Stimulated activated CD4-positive, alpha-beta T cell treated with anti-CD3 and anti-CD28 coated beads, TNF-alpha, amount 100 ng/mL, for 48 hours (primary cell): ENCODE results near the gene TSEN2.
A peak's percentile ranks its signal among the peaks of the same experiment; 100 is the strongest.
"Not testable (repeated sequence)": the region's sequence is repeated elsewhere in the genome, so short reads cannot be mapped to it uniquely, and the experiment has no call there.

Source experiments
- DNase-seq, 3 donors: peaks; one replicate each; pipeline ENCODE4 v3.0.0-alpha.2; 2020; ENCODE audit warnings: low read depth in 3 of 3

TSEN2 gene

GRCh38 chr3:12484198-12484982 is at the start of gene TSEN2:
TSEN2 (plus strand) TSS chr3:12484480; CDS start chr3:12489801, 5,321 bp downstream.
- peak; percentile 92 to 94 (median 92) for DNase-seq

GRCh38 chr3:12436514-12437220 is 47.6 kb upstream of the TSEN2 start:
- no peak for DNase-seq

- no peak for DNase-seq
Measured at GRCh38 chr3:12437221-12437605, 47.1 kb upstream of the TSEN2 start.

GRCh38 chr3:12437861-12438260 is 46.4 kb upstream of the TSEN2 start:
- no peak for DNase-seq

- DNase-seq, result no peak
Measured at GRCh38 chr3:12438318-12438717, 46.0 kb upstream of the TSEN2 start.

- no peak for DNase-seq
Measured at GRCh38 chr3:12439161-12439940, 44.9 kb upstream of the TSEN2 start.

GRCh38 chr3:12440927-12441714 is 43.2 kb upstream of the TSEN2 start:
- no peak for DNase-seq

GRCh38 chr3:12442654-12443501 is 41.4 kb upstream of the TSEN2 start:
- no peak for DNase-seq

- no peak for DNase-seq
Measured at GRCh38 chr3:12443781-12444522, 40.3 kb upstream of the TSEN2 start.

- DNase-seq, result no peak
Measured at GRCh38 chr3:12444582-12445471, 39.5 kb upstream of the TSEN2 start.

- no peak for DNase-seq
Measured at GRCh38 chr3:12445523-12446240, 38.6 kb upstream of the TSEN2 start.

GRCh38 chr3:12446298-12446697 is 38.0 kb upstream of the TSEN2 start:
- no peak for DNase-seq

- no peak for DNase-seq
Measured at GRCh38 chr3:12447075-12447474, 37.2 kb upstream of the TSEN2 start.

- DNase-seq, result not testable (repeated sequence)
Measured at GRCh38 chr3:12448404-12449202, 35.7 kb upstream of the TSEN2 start.

GRCh38 chr3:12449889-12450682 is 34.2 kb upstream of the TSEN2 start:
- no peak for DNase-seq

- no peak for DNase-seq
Measured at GRCh38 chr3:12451481-12451880, 32.8 kb upstream of the TSEN2 start.

- no peak for DNase-seq
Measured at GRCh38 chr3:12451960-12452359, 32.3 kb upstream of the TSEN2 start.
